HG03025 (cell line): ENCODE results near the gene R3HDM2.
"Not testable (repeated sequence)": the region's sequence is repeated elsewhere in the genome, so short reads cannot be mapped to it uniquely, and the experiment has no call there.

ENCODE experiments used
- ATAC-seq: cut with Tn5 transposase; IDR thresholded peaks from one replicate; pipeline ENCODE4 v1.9.1; 2021; ENCODE audit warnings: mild to moderate bottlenecking, moderate library complexity; ENCODE audit not compliant: unreplicated experiment, low FRiP score

R3HDM2 gene

GRCh38 chr12:57386187-57386720 is 44.6 kb downstream of the R3HDM2 start:
- ATAC-seq = no peak

GRCh38 chr12:57385586-57385985 is 45.3 kb downstream of the R3HDM2 start:
- no peak for ATAC-seq

GRCh38 chr12:57384478-57384877 is 46.4 kb downstream of the R3HDM2 start:
- no peak for ATAC-seq

GRCh38 chr12:57381693-57382220 is 49.1 kb downstream of the R3HDM2 start:
- ATAC-seq = no peak

GRCh38 chr12:57380300-57380699 is 50.5 kb downstream of the R3HDM2 start:
- no peak for ATAC-seq

- no peak for ATAC-seq
Measured at GRCh38 chr12:57377103-57377840, 53.6 kb downstream of the R3HDM2 start.

GRCh38 chr12:57372233-57372632 is 58.6 kb downstream of the R3HDM2 start:
- no peak for ATAC-seq

GRCh38 chr12:57370696-57371095 is 60.1 kb downstream of the R3HDM2 start:
- ATAC-seq = no peak

GRCh38 chr12:57370072-57370471 is 60.8 kb downstream of the R3HDM2 start:
- ATAC-seq = no peak

GRCh38 chr12:57369202-57369601 is 61.6 kb downstream of the R3HDM2 start:
- ATAC-seq = no peak

GRCh38 chr12:57368349-57369095 is 62.3 kb downstream of the R3HDM2 start:
- no peak for ATAC-seq

GRCh38 chr12:57367121-57367520 is 63.7 kb downstream of the R3HDM2 start:
- ATAC-seq = no peak

GRCh38 chr12:57366315-57366714 is 64.5 kb downstream of the R3HDM2 start:
- ATAC-seq = no peak

GRCh38 chr12:57364156-57364555 is 66.7 kb downstream of the R3HDM2 start:
- ATAC-seq = not testable (repeated sequence)

GRCh38 chr12:57360468-57360867 is 70.4 kb downstream of the R3HDM2 start:
- ATAC-seq = no peak

GRCh38 chr12:57358646-57359045 is 72.2 kb downstream of the R3HDM2 start:
- no peak for ATAC-seq

- no peak for ATAC-seq
Measured at GRCh38 chr12:57355734-57356133, 75.1 kb downstream of the R3HDM2 start.

GRCh38 chr12:57352166-57352565 is 78.7 kb downstream of the R3HDM2 start:
- no peak for ATAC-seq

GRCh38 chr12:57347284-57347683 is 83.6 kb downstream of the R3HDM2 start:
- ATAC-seq = no peak

- ATAC-seq = no peak
Measured at GRCh38 chr12:57343703-57344378, 87.0 kb downstream of the R3HDM2 start.

- ATAC-seq = no peak
Measured at GRCh38 chr12:57342207-57342691, 88.6 kb downstream of the R3HDM2 start.
